Keratinocyte (primary cell): ENCODE measurements around the gene ACBD6. TPM values are rescaled to one million over a fixed set of nuclear protein-coding genes. Genes with fewer than 3 reads are reported as not detected.

ENCODE experiments used
- DNase-seq: peaks from one replicate; pipeline ENCODE4 v3.0.0-alpha.2; 2011; ENCODE audit warnings: low read depth, missing footprints, low spot score
- FAIRE-seq: peaks from 2 replicates; lab custom pipeline; 2011; peaks lifted over from hg19 to GRCh38; lab: Jason Lieb, UNC
- H2AFZ ChIP-seq: 2 replicates; pipeline ENCODE4 v1.6.0; 2012; ENCODE audit warnings: low read length, control low read depth, inconsistent platforms; ENCODE audit not compliant: control insufficient read depth
- H3K27ac ChIP-seq: 2 replicates; pipeline ENCODE4 v1.5.1; 2011; ENCODE audit warnings: low read length; ENCODE audit not compliant: control insufficient read depth, insufficient read depth
- H3K27me3 ChIP-seq: 3 replicates; pipeline ENCODE4 v1.6.0; 2011; ENCODE audit warnings: low read length; ENCODE audit not compliant: control insufficient read depth, insufficient read depth; ENCODE audit errors: extremely low read depth
- H3K36me3 ChIP-seq, 2 experiments: 2 replicates in 1 of 2; 3 replicates in 1 of 2; pipeline ENCODE4 v1.5.1; 2011; ENCODE audit warnings: low read length in 2 of 2, mild to moderate bottlenecking in 1 of 2; ENCODE audit not compliant: control insufficient read depth in 2 of 2, insufficient read depth in 2 of 2; ENCODE audit errors: extremely low read depth in 1 of 2
- H3K4me1 ChIP-seq: 3 replicates; pipeline ENCODE4 v1.5.1; 2011; ENCODE audit warnings: low read length; ENCODE audit not compliant: control insufficient read depth, insufficient read depth; ENCODE audit errors: extremely low read depth
- H3K4me2 ChIP-seq: 3 replicates; pipeline ENCODE4 v1.6.0; 2011; ENCODE audit warnings: low read depth, low read length; ENCODE audit not compliant: control insufficient read depth, insufficient read depth; ENCODE audit errors: extremely low read depth
- H3K4me3 ChIP-seq, 3 experiments: fragments of 200-600 bp in 1 of 3; sonication (generic) in 1 of 3; 2 replicates in 2 of 3; 3 replicates in 1 of 3; pipeline ENCODE4 v1.5.1; 2011 to 2016; ENCODE audit warnings: low read length in 3 of 3, mild to moderate bottlenecking in 3 of 3, control low read depth in 2 of 3, inconsistent platforms in 1 of 3, low read depth in 1 of 3, mixed read lengths in 1 of 3, mixed run types in 1 of 3, moderate library complexity in 1 of 3; ENCODE audit not compliant: control insufficient read depth in 2 of 3, insufficient read depth in 2 of 3; ENCODE audit errors: extremely low read depth in 1 of 3
- H3K79me2 ChIP-seq: 2 replicates; pipeline ENCODE4 v1.6.0; 2012; ENCODE audit warnings: low read length; ENCODE audit not compliant: control insufficient read depth, insufficient read depth
- H3K9ac ChIP-seq: 3 replicates; pipeline ENCODE4 v1.6.0; 2011; ENCODE audit warnings: low read length; ENCODE audit not compliant: control insufficient read depth, insufficient read depth; ENCODE audit errors: extremely low read depth
- H3K9me1 ChIP-seq: 3 replicates; pipeline ENCODE4 v1.6.0; 2011; ENCODE audit warnings: low read length; ENCODE audit not compliant: control insufficient read depth, insufficient read depth; ENCODE audit errors: extremely low read depth
- H3K9me3 ChIP-seq: 2 replicates; pipeline ENCODE4 v1.5.1; 2012; ENCODE audit warnings: low read depth, low read length; ENCODE audit not compliant: control insufficient read depth
- H4K20me1 ChIP-seq: 3 replicates; pipeline ENCODE4 v1.6.0; 2011; ENCODE audit warnings: low read length; ENCODE audit not compliant: control insufficient read depth, insufficient read depth; ENCODE audit errors: extremely low read depth
- CTCF ChIP-seq, 3 experiments: IDR thresholded peaks in 1 of 3; conservative IDR thresholded peaks in 1 of 3; optimal IDR thresholded peaks in 1 of 3; 2 replicates in 2 of 3; 3 replicates in 1 of 3; pipeline versions ENCODE3 to v1.5.1; 2011; ENCODE audit warnings: low read length in 3 of 3, mild to moderate bottlenecking in 3 of 3, moderate library complexity in 2 of 3, control low read depth in 1 of 3, inconsistent platforms in 1 of 3; ENCODE audit not compliant: insufficient read depth in 2 of 3; ENCODE audit errors: extremely low read depth in 1 of 3
- EZH2 ChIP-seq: IDR thresholded peaks from one replicate; pipeline ENCODE4 v1.6.1; 2012; ENCODE audit warnings: inconsistent platforms, mild to moderate bottlenecking, low read length, moderate library complexity
- dilution Hi-C: fragments of 300-500 bp; cut with MboI; formaldehyde crosslinking; loops from one replicate; pipeline ENCODE4 v1.7.0; 2020; ENCODE audit warnings: low sequenced_read_pairs; ENCODE audit not compliant: extremely low pct_ligation_motif_present
- polyA plus RNA-seq, 5 experiments: library from polyadenylated mRNA; depleted of rRNA in 3 of 5; stranded (reverse) in 3 of 5; stranded (forward) in 1 of 5; unstranded in 1 of 5; fragments of >200 nt; gene quantifications; 1 replicate in 1 of 5; 2 replicates in 3 of 5; 3 replicates in 1 of 5; pipeline versions ENCODE4 v1.2.1 to v1.2.3, GENCODE V29; 2011 to 2012; ENCODE audit warnings: missing spikeins in 2 of 5, low read depth in 1 of 5, low replicate concordance in 1 of 5

ACBD6 gene
- polyA plus RNA-seq, 1 donor (not counting 4 experiments of a cell fraction or from before 2014, with no cell fraction given), result 47.5 TPM

- no peak for FAIRE-seq
- Histone ChIP-seq H3K27me3 (peaks cover 48% of the 10 kb centered on the region), H3K27ac (no peak overlapping the region), H3K36me3 (no peaks in the 10 kb centered on the region), H3K79me2 (no peaks in the 10 kb centered on the region), H3K9me1 (no peaks in the 10 kb centered on the region), H3K4me1 (no peaks in the 10 kb centered on the region), H4K20me1 (no peaks in the 10 kb centered on the region), H2AFZ (no peak overlapping the region), H3K4me3 (no peak overlapping the region), H3K9me3 (no peaks in the 10 kb centered on the region), H3K9ac (no peak overlapping the region), H3K4me2 (no peak overlapping the region)
- no peak for DNase-seq
- dilution Hi-C loops, result no loop called here
- TF ChIP-seq EZH2 (no peak), CTCF (optimal IDR thresholded peaks at IDR 0.05 in 1 of 3, IDR thresholded peaks at IDR 0.05 in 1 of 3, conservative IDR thresholded peaks at IDR 0.05 in 1 of 3; ENCODE audit: extremely low read depth in 1 of 3, insufficient read depth in 2 of 3, low read length in 3 of 3) (no peak)
These were observed 244.9 kb downstream of the ACBD6 start for GRCh38 chr1:180257486-180257885.

- Histone ChIP-seq H4K20me1 (no peaks in the 10 kb centered on the region), H3K27ac (no peak overlapping the region), H3K9ac (no peak overlapping the region), H2AFZ (no peak overlapping the region), H3K4me3 (no peak overlapping the region), H3K4me1 (no peaks in the 10 kb centered on the region), H3K9me3 (no peaks in the 10 kb centered on the region), H3K36me3 (no peaks in the 10 kb centered on the region), H3K4me2 (no peak overlapping the region), H3K27me3 (peaks cover 43% of the 10 kb centered on the region), H3K9me1 (no peaks in the 10 kb centered on the region), H3K79me2 (no peaks in the 10 kb centered on the region)
- FAIRE-seq, result no peak
- dilution Hi-C loops, result no loop called here
- DNase-seq, result no peak
- TF ChIP-seq CTCF (optimal IDR thresholded peaks at IDR 0.05 in 1 of 3, IDR thresholded peaks at IDR 0.05 in 1 of 3, conservative IDR thresholded peaks at IDR 0.05 in 1 of 3; ENCODE audit: extremely low read depth in 1 of 3, insufficient read depth in 2 of 3, low read length in 3 of 3) (no peak), EZH2 (no peak)
These were observed 245.4 kb downstream of the ACBD6 start for GRCh38 chr1:180257028-180257386.
